GM19468 (cell line): Measurements from ENCODE around the gene PRTFDC1.
"Not testable (repeated sequence)": the region's sequence is repeated elsewhere in the genome, so short reads cannot be mapped to it uniquely, and the experiment has no call there.

Source experiments
- ATAC-seq: cut with Tn5 transposase; IDR thresholded peaks from one replicate; pipeline ENCODE4 v1.9.1; 2021; ENCODE audit warnings: mild to moderate bottlenecking, moderate library complexity, moderate number of reproducible peaks; ENCODE audit not compliant: unreplicated experiment; ENCODE audit errors: extremely low read depth

The PRTFDC1 gene

GRCh38 chr10:24952143-24952706 is at the start of gene PRTFDC1:
Gene PRTFDC1, minus strand, starts transcription at chr10:24952606. Its CDS starts 31 bp downstream, at chr10:24952575.
- peak; percentile 17 for ATAC-seq

GRCh38 chr10:24998044-24998443 is 45.6 kb upstream of the PRTFDC1 start:
- no peak for ATAC-seq

GRCh38 chr10:24995072-24995471 is 42.7 kb upstream of the PRTFDC1 start:
- ATAC-seq, result no peak

GRCh38 chr10:24993237-24993958 is 41.0 kb upstream of the PRTFDC1 start:
- ATAC-seq, result no peak

- no peak for ATAC-seq
These were observed 40.2 kb upstream of the PRTFDC1 start for GRCh38 chr10:24992512-24993133.

- no peak for ATAC-seq
These were observed 38.9 kb upstream of the PRTFDC1 start for GRCh38 chr10:24991298-24991697.

GRCh38 chr10:24989867-24990266 is 37.5 kb upstream of the PRTFDC1 start:
- ATAC-seq, result no peak

GRCh38 chr10:24988831-24989640 is 36.6 kb upstream of the PRTFDC1 start:
- ATAC-seq, result no peak

GRCh38 chr10:24984906-24985305 is 32.5 kb upstream of the PRTFDC1 start:
- no peak for ATAC-seq

GRCh38 chr10:24983946-24984345 is 31.5 kb upstream of the PRTFDC1 start:
- ATAC-seq, result no peak

- ATAC-seq, result no peak
These were observed 30.7 kb upstream of the PRTFDC1 start for GRCh38 chr10:24983130-24983529.

GRCh38 chr10:24982319-24983112 is 30.1 kb upstream of the PRTFDC1 start:
- peak; percentile 52 for ATAC-seq

GRCh38 chr10:24981161-24981710 is 28.8 kb upstream of the PRTFDC1 start:
- no peak for ATAC-seq

GRCh38 chr10:24979685-24980084 is 27.3 kb upstream of the PRTFDC1 start:
- no peak for ATAC-seq

- no peak for ATAC-seq
These were observed 22.6 kb upstream of the PRTFDC1 start for GRCh38 chr10:24974976-24975375.

GRCh38 chr10:24973163-24973562 is 20.8 kb upstream of the PRTFDC1 start:
- ATAC-seq, result no peak

- ATAC-seq, result no peak
These were observed 19.0 kb upstream of the PRTFDC1 start for GRCh38 chr10:24971374-24971773.

- no peak for ATAC-seq
These were observed 17.5 kb upstream of the PRTFDC1 start for GRCh38 chr10:24969841-24970281.

GRCh38 chr10:24968951-24969350 is 16.5 kb upstream of the PRTFDC1 start:
- not testable (repeated sequence) for ATAC-seq

- no peak for ATAC-seq
These were observed 15.9 kb upstream of the PRTFDC1 start for GRCh38 chr10:24968349-24968748.
